ENCODE measurements around the gene EVC. TPM values are rescaled to one million over a fixed set of nuclear protein-coding genes. Genes with fewer than 3 reads are reported as not detected.

Gene EVC
- total and polyA plus RNA-seq, 2 of the 8 experiments (the other 6 are each of a cell fraction or from before 2014, with no cell fraction given): 2.6 to 9.8 TPM

DNA sequence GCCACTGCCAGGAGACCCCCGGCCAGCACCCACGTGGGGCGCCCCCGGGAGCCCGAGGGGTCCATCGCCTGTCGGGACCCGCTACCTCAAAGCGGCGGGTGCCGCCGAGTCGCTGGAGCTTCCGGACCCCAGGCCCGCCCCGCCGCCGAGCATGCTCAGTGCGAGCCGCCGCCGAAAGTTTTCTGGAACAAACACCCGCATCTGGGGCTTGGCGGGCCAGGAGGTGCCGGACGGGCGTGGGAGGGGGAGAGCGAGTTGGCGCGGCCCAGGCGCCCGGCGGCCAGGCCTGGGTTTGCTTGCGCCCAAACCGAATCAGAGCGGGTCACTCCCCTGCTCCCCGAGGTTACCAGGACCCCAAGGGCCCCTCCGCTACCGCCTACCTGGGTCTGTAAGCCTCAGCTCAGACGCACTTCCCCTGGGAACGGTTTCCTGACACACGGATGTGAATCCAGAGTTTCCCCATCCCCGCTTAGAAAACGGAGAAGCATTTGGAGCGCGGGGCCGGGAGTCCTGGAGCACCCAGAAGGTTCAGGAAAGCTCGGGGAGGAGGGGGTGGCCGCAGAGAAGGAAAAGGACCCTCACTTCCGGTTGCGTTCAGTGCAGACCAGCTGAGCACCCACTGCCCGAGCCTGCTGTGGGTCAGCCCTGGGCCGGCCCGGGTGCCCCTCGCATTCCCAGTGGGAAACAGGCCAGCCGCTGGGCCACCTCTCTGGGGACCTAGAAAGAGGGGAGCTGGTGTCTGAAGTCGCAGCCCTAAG lies 2.4 kb upstream of the EVC start, which contains the start of gene EVC2:
Gene EVC2, minus strand, starts transcription at position 111 of the 758 bp plus-strand sequence. Its CDS starts 46 bp downstream, at position 65.
- Histone ChIP-seq H2BK12ac (ENCODE audit: low read depth, low read length) (0 out of 2 replicates have a peak within 1 kb of the TSS, but pooled peaks have one; percentile 27), H3K4ac (replicated peaks; ENCODE audit: insufficient read length, low read depth, low read length) (no peak within 1 kb of the TSS), H3K18ac (ENCODE audit: extremely low read depth, low read length) (peak within 1 kb of the TSS; percentile 78), H3K23ac (ENCODE audit: insufficient read length) (no peak within 1 kb of the TSS), H3K4me1 (replicated peaks in 1 of 4; ENCODE audit: control insufficient read depth in 3 of 4, insufficient read depth in 4 of 4, low read length in 3 of 4) (peaks cover 3 to 19% (median 11%) of the 10 kb centered on the region in 4 experiments), H4K8ac (ENCODE audit: extremely low read depth, insufficient read depth, low read length) (peak within 1 kb of the TSS; percentile 73), H3K4me3 (ENCODE audit: extremely low read depth in 1 of 4, insufficient read depth in 2 of 4, low read depth in 3 of 4, low read length in 4 of 4) (peak within 1 kb of the TSS; percentile 58 to 72 (median 65)), H2BK5ac (ENCODE audit: low read depth, low read length) (0 out of 2 replicates have a peak within 1 kb of the TSS, but pooled peaks have one; percentile 52), H3K9ac (replicated peaks in 1 of 4; ENCODE audit: extremely low read depth in 1 of 4, low read depth in 3 of 4, low read length in 3 of 4) (peak within 1 kb of the TSS in 3 of 4 experiments; percentile 51 to 55 (median 52); a peak in 4 of 7 replicates), H2BK120ac (replicated peaks; ENCODE audit: low read depth, low read length) (no peak within 1 kb of the TSS), H4K5ac (ENCODE audit: insufficient read length, low read depth, low read length) (peak within 1 kb of the TSS; percentile 45), H3K9me3 (ENCODE audit: insufficient read depth in 2 of 2, low read depth in 1 of 2, low read length in 1 of 2) (peaks cover 4 to 8% of the 10 kb centered on the region in 2 experiments), H4K91ac (replicated peaks; ENCODE audit: insufficient read length, low read length) (no peak within 1 kb of the TSS), H3K56ac (replicated peaks; ENCODE audit: insufficient read length, low read depth, low read length) (peak within 1 kb of the TSS; percentile 52), H3K27me3 (replicated peaks in 1 of 4; ENCODE audit: control insufficient read depth in 3 of 4, extremely low read depth in 1 of 4, insufficient read depth in 3 of 4, low read length in 3 of 4) (peaks cover 0 to 19% (median 15%) of the 10 kb centered on the region in 4 experiments; a peak in 4 of 7 replicates), H2AFZ (ENCODE audit: low read length) (peak within 1 kb of the TSS; percentile 93), H3K23me2 (ENCODE audit: low read depth, low read length) (peaks cover 22% of the 10 kb centered on the region; the same call in 1 of the 2 replicates), H3K27ac (ENCODE audit: low read depth, low read length) (no peak within 1 kb of the TSS), H2BK20ac (ENCODE audit: low read length) (no peak within 1 kb of the TSS), H2BK15ac (ENCODE audit: low read length) (no peak within 1 kb of the TSS; the same call in 1 of the 2 replicates), H3K79me2 (ENCODE audit: control insufficient read depth in 1 of 2, insufficient read depth in 2 of 2, low read length in 2 of 2) (no peaks in the 10 kb centered on the region), H4K20me1 (replicated peaks in 1 of 2; ENCODE audit: control insufficient read depth in 1 of 2, insufficient read depth in 2 of 2, low read length in 2 of 2) (peaks cover 4 to 5% of the 10 kb centered on the region in 2 experiments), H3K79me1 (ENCODE audit: low read depth, low read length) (no peaks in the 10 kb centered on the region; the same call in 1 of the 2 replicates), H3K4me2 (ENCODE audit: insufficient read depth in 1 of 2, low read depth in 2 of 2, low read length in 2 of 2) (peak within 1 kb of the TSS; percentile 62 to 91), H3K14ac (ENCODE audit: insufficient read length) (no peak within 1 kb of the TSS), H3K36me3 (ENCODE audit: control insufficient read depth in 2 of 4, insufficient read depth in 4 of 4, low read length in 3 of 4) (peaks cover 0 to 6% (median 2%) of the 10 kb centered on the region in 4 experiments; a peak in 3 of 8 replicates), H2AK5ac (ENCODE audit: low read depth, low read length) (no peak within 1 kb of the TSS)
- POLR2A ChIA-PET (ENCODE audit: partially characterized antibody): interaction anchor here (1.3 kb wide), 1 partner anchor 23 kb away, joined by 3 read pairs; no protein-coding TSS in a partner anchor
- DNase-seq (ENCODE audit: low read depth in 1 of 2, low spot score in 2 of 2) (peak in 1 of 2 experiments; percentile 82), FAIRE-seq (no peak)
- WGBS, 2 experiments (ENCODE audit: extremely low coverage in 1 of 2, insufficient coverage in 1 of 2, insufficient read length in 1 of 2, insufficient replicate concordance in 2 of 2, low coverage in 1 of 2, low lambda C conversion rate in 2 of 2, missing lambda C conversion rate in 1 of 2): 9% methylated on average over 36 of the region's 57 CpGs; no CpG with 5 or more reads in 1 of the 2 experiments
- CTCF ChIA-PET (ENCODE audit: partially characterized antibody): interaction anchor here (0.6 to 2.0 kb wide), 8 partner anchors 11 to 657 kb away, joined by 3 to 6 read pairs (median 3); partner anchors contain the start of gene STK32B
- TF ChIP-seq, protein P1, sequence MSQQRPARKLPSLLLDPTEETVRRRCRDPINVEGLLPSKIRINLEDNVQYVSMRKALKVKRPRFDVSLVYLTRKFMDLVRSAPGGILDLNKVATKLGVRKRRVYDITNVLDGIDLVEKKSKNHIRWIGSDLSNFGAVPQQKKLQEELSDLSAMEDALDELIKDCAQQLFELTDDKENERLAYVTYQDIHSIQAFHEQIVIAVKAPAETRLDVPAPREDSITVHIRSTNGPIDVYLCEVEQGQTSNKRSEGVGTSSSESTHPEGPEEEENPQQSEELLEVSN (IDR thresholded peaks at IDR 0.05): 0 out of 2 replicates have a peak, but pooled peaks have one; percentile 8
- TF ChIP-seq NRF1 (IDR thresholded peaks at IDR 0.05; ENCODE audit: low read depth, low read length): peak; percentile 44; the same call in 1 of the 2 replicates
- no peak for TF ChIP-seq SUZ12 (IDR thresholded peaks at IDR 0.05; ENCODE audit: low read length)
- TF ChIP-seq BACH1 (IDR thresholded peaks at IDR 0.05; ENCODE audit: low read length): no peak
- TF ChIP-seq KDM4A (IDR thresholded peaks at IDR 0.05; ENCODE audit: low read depth, low read length, severe bottlenecking): peak; percentile 75
- no peak for TF ChIP-seq NANOG (IDR thresholded peaks at IDR 0.05; ENCODE audit: insufficient read depth, low read depth, low read length, poor library complexity, severe bottlenecking)
- TF ChIP-seq CBX8 (IDR thresholded peaks at IDR 0.05; ENCODE audit: borderline replicate concordance, low read depth, low read length): no peak
- no peak for TF ChIP-seq CHD1 (IDR thresholded peaks at IDR 0.05; ENCODE audit: low read depth, low read length)
- TF ChIP-seq EGR1 (IDR thresholded peaks at IDR 0.05; ENCODE audit: borderline replicate concordance, low read depth, low read length): peak; percentile 37; the same call in 1 of the 2 replicates
- TF ChIP-seq ASH2L (IDR thresholded peaks at IDR 0.05; ENCODE audit: low read length): peak; percentile 18

All from H1 (cell line).